BJ (cell line): ENCODE results near the gene EPB41L4B. TPM values are rescaled to one million over a fixed set of nuclear protein-coding genes. Genes with fewer than 3 reads are reported as not detected.

Experiments
- CTCF ChIA-PET: fragments of 350-600 bp; formaldehyde crosslinking; extraction: SDS; loops from one replicate; lab custom pipeline; 2021; ENCODE audit warnings: antibody characterized with exemption, inconsistent platforms; lab: Yijun Ruan, JAX
- POLR2A ChIA-PET: fragments of 300-600 bp; sonication (Branson Sonifier 250); formaldehyde crosslinking; extraction: SDS; loops from one replicate; lab custom pipeline; 2021; ENCODE audit warnings: antibody characterized with exemption; lab: Charles Lee
- DNase-seq: peaks from one replicate; pipeline ENCODE4 v3.0.0-alpha.2; 2011; ENCODE audit warnings: low read depth
- H3K27me3 ChIP-seq: 2 replicates; pipeline ENCODE4 v1.6.0; 2011; ENCODE audit warnings: low read length; ENCODE audit not compliant: control insufficient read depth, insufficient read depth
- H3K36me3 ChIP-seq: 2 replicates; pipeline ENCODE4 v1.5.1; 2011; ENCODE audit warnings: low read length; ENCODE audit not compliant: control insufficient read depth, insufficient read depth
- H3K4me3 ChIP-seq: 2 replicates; pipeline ENCODE4 v1.5.1; 2011; ENCODE audit warnings: low read depth, mild to moderate bottlenecking, control low read depth, low read length
- polyA plus RNA-seq: library from polyadenylated mRNA; depleted of rRNA; stranded (reverse); fragments of >200 nt; gene quantifications from 2 replicates; pipeline ENCODE4 v1.2.3, GENCODE V29; 2011
- TF ChIP-seq, protein P1 (sequence below): IDR thresholded peaks from 2 replicates; pipeline ENCODE4 v1.5.1; 2011; ENCODE audit warnings: low read depth, mild to moderate bottlenecking, control low read depth, inconsistent platforms, low read length, moderate library complexity; ENCODE audit not compliant: insufficient read depth

The EPB41L4B gene
- polyA plus RNA-seq, 1 experiment: 0.21 TPM

DNA sequence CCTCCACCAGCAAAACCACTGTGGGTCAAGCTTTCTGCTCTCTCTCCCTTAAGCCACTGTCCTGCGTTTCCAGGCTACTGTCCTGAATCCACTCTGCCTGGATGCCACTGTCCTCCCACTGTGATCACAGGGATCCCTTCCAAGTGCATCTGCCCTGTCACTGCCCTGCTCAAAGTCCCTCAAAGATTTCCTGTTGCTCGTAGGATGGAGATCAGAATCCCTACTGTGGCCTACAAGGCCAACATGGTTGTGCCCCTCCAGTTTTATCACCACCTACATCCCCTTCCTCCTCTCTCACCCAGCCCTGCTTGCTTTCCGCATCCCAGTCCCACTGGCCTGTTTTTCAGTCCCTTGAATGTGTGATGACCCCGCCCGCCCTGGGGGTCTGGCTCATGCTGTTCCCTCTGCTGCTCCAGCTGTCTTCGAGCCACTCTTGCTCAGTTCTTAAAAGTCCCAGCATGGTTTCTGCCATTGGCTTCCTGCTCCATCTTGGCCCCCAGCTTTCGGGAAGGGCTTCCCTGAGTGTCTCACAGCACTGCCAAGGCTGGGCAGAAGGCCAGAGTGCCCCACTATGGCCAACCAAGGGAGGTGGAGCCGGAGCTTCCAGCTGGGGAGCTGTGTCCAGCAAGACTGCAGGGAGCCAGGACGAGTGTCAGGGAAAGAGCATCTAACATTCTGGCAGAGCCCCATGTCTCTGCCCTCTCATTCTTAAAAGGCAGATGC is 140.9 kb downstream of the EPB41L4B start:
- ChIA-PET POLR2A (no interaction called here), CTCF (interaction anchor here (0.8 to 1.0 kb wide), 2 partner anchors 18 to 53 kb away, joined by 3 read pairs; no protein-coding TSS in a partner anchor)
- Histone ChIP-seq H3K27me3 (no peaks in the 10 kb centered on the region; the same call in 1 of the 2 replicates), H3K4me3 (no peak overlapping the region), H3K36me3 (no peaks in the 10 kb centered on the region)
- TF ChIP-seq, protein P1, sequence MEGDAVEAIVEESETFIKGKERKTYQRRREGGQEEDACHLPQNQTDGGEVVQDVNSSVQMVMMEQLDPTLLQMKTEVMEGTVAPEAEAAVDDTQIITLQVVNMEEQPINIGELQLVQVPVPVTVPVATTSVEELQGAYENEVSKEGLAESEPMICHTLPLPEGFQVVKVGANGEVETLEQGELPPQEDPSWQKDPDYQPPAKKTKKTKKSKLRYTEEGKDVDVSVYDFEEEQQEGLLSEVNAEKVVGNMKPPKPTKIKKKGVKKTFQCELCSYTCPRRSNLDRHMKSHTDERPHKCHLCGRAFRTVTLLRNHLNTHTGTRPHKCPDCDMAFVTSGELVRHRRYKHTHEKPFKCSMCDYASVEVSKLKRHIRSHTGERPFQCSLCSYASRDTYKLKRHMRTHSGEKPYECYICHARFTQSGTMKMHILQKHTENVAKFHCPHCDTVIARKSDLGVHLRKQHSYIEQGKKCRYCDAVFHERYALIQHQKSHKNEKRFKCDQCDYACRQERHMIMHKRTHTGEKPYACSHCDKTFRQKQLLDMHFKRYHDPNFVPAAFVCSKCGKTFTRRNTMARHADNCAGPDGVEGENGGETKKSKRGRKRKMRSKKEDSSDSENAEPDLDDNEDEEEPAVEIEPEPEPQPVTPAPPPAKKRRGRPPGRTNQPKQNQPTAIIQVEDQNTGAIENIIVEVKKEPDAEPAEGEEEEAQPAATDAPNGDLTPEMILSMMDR: no peak
- no peak for DNase-seq

DNA sequence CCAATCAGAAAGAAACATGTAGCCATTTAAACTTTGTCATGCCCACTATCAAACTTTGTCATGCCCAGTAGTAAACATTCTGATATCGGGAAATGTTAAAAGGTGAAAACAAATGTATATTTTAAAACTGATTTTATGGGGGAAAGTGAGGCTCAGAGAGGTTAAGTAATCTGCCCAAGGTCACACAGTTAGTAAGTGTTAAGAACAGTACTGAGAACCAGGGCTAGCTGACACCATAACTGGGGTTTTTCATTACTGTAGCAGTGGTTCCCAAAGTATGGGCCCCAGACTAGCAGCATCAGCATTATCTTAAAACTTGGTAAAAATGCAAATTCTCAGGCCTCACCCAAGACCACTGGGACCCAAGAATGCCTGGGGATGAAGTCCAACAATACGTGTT is 143.9 kb downstream of the EPB41L4B start:
- H3K4me3 ChIP-seq: no peak overlapping the region
- no peak for DNase-seq
- TF ChIP-seq, protein P1: no peak
- no peaks in the 10 kb centered on the region for H3K36me3 ChIP-seq
- CTCF ChIA-PET: no interaction called here
- peaks cover 1% of the 10 kb centered on the region; the same call in 1 of the 2 replicates for H3K27me3 ChIP-seq
- POLR2A ChIA-PET: no interaction called here

DNA sequence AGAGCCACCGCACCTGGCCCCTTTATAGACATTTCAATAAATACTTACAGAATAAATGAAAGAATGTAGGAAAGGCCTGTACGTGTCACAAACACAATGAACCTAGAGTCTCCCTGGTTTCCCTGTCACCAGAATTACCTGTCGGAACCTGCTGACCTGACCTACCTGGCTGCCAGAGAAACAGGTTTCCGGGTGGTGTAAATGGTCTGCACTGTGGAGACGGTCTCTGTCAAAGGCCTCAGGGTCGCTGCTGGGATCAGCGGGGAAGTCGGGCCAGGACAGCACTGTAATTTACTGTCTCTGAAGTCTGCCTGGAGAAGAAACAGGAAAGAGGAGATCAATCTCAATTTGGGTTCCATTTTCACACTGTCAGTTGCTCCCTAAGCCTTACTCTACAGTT is 144.5 kb downstream of the EPB41L4B start:
- DNase-seq: no peak
- TF ChIP-seq, protein P1: no peak
- ChIA-PET CTCF (no interaction called here), POLR2A (no interaction called here)
- Histone ChIP-seq H3K27me3 (peaks cover 1% of the 10 kb centered on the region; the same call in 1 of the 2 replicates), H3K36me3 (no peaks in the 10 kb centered on the region), H3K4me3 (no peak overlapping the region)

DNA sequence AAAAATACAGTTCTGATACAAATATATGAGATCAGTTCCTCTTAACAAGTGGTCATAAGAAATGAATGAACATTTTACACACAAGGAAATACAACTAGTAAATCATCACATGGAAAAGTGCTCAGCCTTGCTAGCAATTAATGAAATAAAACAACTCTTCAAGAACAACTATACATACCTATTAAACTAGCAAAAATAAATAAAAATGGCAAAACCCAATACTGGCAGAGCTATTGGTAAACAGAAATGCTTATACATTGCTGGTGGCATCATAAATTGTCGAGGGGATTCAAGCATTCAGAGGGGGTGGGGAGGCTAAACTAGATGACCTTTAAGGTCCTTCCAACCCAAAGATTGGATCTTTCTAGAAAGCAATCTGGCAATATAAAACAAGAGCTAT is 147.9 kb downstream of the EPB41L4B start:
- Histone ChIP-seq H3K4me3 (no peak overlapping the region), H3K27me3 (peaks cover 3% of the 10 kb centered on the region; the same call in 1 of the 2 replicates), H3K36me3 (no peaks in the 10 kb centered on the region)
- CTCF ChIA-PET: interaction anchor here (0.6 to 1.3 kb wide), 2 partner anchors 11 to 51 kb away, joined by 3 to 5 read pairs; no protein-coding TSS in a partner anchor
- TF ChIP-seq, protein P1: no peak
- no peak for DNase-seq
- POLR2A ChIA-PET: no interaction called here

DNA sequence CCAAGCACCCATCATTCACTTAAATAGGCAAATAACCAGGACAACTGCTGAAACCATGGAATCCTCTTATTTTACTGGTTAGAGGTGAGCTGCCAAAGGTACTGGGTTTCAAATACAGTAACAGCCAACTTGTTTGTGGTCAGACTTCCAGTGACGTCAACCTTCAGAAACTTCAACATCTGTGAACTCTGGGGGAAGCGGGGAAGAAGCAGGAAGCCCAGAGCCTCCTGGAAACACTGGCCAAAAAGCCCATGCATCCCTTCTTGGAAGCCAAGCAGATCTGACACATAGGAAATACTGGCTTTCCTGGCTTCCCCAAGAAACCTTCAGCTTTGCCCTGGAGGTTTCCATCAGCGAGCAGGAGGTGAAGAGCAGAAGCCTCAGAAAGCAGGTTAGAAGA is 148.9 kb downstream of the EPB41L4B start:
- POLR2A ChIA-PET: no interaction called here
- CTCF ChIA-PET: interaction anchor here (1.4 kb wide), 1 partner anchor 11 kb away, joined by 8 read pairs; no protein-coding TSS in a partner anchor
- DNase-seq: no peak
- H3K27me3 ChIP-seq: peaks cover 8% of the 10 kb centered on the region; the same call in 1 of the 2 replicates
- H3K36me3 ChIP-seq: no peaks in the 10 kb centered on the region
- H3K4me3 ChIP-seq: no peak overlapping the region
- TF ChIP-seq, protein P1: no peak
